ENCODE results near the gene DCAF10.
"Not testable (repeated sequence)": the region's sequence is repeated elsewhere in the genome, so short reads cannot be mapped to it uniquely, and the experiment has no call there.

The DCAF10 gene

DNA sequence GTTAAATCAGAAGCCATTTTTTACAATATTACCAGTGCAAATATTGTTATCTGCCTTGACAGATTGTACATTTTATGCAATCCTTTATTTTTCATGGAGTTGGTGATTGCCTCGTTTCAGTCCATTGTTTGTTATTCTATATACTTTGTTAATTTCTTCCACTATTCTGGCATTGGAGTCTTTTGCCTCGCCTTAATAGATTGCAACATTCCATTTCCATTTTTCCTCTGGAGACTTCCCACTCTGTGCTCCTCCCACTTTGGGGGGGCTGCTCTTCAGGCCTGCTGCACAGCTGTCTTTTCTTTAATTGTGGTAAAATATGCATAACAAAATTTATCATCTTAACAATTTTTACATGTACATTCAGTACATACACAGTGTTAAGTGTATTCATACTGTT, 4.4 kb upstream of the DCAF10 start:
- no peak for DNase-seq

DNA sequence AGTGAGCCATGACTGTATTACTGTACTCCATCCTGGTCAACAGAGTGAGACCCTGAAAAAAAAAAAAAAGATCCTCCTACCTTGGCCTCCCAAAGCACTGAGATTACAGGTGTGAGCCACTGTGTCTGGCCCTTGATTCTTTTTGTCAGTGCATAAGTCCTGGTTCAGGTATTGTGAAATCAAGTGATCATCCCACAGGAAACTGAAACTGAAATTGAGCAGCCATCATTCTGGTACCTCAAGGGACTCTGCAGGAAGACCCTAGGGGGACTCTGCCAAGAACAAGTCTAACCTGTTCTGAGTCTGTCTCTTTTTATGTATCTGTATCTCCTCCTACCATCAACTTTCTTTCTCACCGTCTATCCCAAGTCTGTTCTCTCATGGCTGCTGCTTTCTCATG, 1.9 kb upstream of the DCAF10 start:
- no peak for DNase-seq

DNA sequence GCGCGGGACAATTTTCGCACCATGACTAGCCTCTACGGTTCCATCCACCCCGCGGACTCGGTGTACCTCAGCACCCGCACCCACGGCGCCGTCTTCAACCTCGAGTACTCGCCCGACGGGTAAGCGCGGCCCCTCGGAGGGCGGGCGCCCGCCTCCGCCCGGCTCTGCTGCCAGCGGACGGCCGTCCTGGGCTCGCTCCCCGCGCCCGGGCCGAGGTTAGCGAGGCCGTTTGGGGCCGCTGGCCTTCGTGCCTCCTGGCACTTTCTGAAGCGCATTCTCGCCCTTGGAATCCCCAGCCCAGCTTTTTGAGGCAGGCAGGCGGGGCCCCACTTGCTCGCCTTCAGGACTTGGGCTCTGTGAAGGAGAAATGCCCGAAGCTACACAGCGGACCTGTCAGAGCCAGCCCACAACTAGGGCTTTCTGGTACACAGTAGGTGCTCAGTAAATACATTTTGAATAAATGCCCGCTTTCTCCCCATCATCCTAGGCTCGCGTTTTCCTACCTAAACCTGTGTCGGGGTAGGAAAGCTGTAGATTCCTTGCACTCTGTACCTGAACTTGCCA, 772 bp downstream of the DCAF10 start:
- peak in 1 of 2 experiments; percentile 70 for DNase-seq

DNA sequence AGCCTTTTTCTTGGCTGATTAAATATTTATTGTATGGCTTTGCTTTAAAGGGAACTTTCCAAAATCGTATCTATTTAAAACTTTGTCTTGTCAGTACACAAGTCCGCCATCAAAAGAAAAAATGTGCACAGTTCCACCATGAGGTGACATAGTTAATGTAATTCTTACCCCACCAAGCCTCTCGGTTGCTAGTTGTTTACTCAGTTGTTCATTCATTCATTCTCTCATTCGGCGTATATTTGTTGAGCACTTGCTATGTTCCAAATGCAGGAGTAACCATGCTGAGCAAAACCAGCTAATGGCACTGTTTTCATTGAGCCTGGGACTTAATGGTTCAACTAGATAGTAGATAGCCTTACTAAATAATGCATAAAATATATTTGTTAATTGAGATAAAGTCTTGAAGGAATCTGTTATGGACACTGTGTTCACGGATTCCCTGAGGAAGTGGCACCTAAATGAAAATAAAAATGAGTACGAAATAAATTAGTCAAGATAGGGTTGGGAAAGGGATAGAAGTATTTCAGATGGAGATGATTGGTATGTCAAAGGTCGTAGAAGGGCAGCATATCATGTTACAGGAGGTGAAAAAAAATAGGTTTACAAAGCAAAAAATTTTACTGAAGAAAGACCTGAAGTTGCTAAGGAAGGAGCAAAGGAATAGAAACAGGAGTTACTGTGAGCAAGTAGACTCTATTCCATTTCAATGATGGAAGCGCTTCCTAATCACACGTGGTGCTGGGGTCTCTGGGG, 1.5 kb downstream of the DCAF10 start:
- DNase-seq: no peak

DNA sequence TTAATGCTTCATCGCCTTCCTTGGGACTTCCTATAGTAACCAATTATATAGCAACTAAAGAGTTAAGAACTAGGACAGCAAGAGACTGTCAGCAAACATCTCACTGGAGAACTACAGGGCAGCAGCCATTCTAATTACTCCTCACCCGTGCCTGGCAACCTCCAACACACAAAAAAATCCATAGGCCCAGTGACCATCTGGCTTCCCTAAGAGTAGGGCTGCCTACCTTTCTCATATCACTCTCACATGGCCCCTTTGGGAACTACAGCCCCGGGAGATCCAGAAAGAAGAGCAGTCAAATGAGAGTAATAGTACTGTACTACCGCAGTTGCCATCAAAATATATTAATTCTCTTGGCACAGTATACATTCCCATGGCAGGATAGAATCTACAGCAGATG, 5.7 kb downstream of the DCAF10 start:
- DNase-seq: no peak

DNA sequence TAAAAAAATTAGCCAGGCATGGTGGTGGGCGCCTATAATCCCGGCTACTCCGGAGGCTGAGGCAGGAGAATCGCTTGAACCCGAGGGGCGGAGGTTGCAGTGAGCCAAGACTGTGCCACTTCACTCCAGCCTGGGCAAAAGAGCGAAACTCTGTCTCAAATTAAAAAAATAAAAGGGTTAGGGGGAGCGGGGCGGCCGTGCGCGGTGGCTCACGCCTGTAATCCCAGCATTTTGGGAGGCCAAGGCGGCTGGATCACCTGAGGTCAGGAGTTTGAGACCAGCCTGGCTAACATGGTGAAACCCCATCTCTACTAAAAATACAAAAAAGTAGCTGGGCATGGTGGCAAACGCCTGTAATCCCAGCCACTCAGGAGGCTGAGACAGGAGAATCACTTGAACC, 9.1 kb downstream of the DCAF10 start:
- DNase-seq: not testable (repeated sequence)

DNA sequence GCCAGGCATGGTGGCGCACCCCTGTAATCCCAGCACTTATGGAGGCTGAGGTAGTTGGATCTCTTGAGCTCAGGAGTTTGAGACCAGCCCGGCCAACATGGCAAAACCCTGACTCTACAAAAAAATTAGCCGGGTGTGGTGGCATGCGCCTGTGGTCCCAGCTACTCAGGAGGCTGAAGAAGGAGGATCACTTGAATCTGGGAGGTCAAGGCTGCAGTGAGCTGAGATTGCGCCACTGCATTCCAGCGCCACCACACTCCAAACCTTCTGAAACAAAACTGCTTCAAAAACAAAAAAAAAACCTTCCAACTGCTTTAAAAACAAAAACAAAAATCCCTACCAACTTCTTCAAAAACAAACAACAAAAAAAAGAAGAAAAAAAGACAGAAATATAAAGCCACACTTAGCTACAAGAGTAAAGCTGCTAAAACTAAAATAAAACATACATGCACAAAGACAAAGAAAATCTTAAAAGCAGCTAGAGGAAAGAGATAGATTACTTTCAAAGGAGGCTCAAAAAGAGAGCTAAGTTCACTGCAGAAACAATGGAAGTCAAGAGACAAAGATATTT, 11.4 kb downstream of the DCAF10 start:
- no peak for DNase-seq

DNA sequence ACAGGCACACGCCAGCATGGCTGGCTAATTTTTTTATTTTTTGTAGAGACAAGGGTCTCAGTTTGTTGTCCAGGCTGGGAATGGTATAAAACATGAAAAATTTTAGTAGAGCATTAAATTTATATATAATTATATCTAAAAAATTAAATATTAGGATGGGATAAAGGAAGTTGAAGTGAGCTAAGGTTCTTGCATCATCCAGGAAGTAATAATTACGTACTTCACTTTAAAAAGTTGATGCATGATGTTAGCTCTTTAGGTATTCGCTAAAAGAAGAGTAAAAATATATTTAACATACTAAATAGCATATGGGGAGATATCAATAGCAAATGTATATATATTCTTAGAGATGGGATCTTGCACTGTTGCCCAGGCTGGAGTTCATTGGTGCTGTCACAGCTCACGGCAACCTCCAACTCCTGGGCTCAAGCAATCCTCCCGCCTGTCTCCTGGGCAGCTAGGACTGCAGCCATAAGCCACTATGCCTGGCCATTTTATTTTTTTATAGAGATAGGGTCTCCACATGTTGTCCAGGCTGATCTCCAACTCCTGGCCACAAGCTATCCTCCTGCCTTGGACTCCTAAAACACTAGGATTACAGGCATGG, 12.3 kb downstream of the DCAF10 start:
- DNase-seq: no peak

DNA sequence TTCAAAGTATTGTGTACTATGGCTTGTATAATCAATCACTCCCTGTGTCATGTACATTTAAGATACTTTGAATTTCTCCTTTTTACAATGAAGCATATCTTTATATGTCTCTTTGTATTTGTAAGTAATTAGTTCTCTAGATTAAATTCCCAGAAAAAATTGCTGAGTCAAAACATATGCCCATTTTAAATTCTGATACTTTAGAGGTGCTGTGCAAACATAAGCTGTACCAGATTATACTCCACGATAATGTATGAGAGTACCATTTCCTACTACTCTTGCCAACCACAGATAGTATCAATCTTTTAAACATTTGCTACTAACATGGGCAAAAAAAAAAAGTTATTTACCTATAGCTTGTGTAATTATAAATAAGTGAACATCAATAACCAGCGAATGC, 18.3 kb downstream of the DCAF10 start:
- DNase-seq: no peak

DNA sequence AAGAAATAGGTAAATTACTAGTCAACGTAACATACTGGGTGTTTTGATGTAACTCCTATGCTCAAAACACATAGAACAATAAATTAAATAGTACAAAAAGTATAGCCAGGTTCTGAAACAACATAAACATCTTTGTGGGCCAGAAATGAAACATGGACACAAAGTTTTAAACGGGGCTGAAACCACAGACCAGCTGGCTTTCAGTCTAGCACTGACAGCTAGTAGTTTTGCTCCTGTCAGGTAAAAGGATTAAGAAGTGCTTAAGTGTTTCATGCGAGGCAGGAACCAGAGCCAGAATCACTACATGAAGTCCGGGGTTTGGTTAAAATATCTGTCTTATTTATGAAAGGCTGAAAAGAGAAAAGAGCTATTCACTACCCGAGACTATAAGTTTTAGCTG, 19.5 kb downstream of the DCAF10 start:
- no peak for DNase-seq

DNA sequence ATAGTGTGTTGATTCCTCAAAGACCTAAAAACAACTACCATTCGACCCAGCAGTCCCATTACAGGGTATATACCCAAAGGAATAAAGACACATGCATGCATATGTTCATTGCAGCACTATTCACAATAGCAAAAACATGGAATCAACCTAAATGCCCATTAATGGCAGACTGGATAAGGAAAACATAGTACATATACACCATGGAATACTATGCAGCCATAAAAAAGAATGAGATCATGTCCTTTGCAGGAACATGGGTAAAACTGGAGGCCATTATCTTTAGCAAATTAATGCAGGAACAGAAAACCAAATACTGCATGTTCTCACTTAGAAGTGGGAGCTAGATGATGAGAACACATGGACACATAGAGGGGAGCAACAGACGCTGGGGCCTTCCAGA, 24.6 kb downstream of the DCAF10 start:
- DNase-seq: not testable (repeated sequence)

DNA sequence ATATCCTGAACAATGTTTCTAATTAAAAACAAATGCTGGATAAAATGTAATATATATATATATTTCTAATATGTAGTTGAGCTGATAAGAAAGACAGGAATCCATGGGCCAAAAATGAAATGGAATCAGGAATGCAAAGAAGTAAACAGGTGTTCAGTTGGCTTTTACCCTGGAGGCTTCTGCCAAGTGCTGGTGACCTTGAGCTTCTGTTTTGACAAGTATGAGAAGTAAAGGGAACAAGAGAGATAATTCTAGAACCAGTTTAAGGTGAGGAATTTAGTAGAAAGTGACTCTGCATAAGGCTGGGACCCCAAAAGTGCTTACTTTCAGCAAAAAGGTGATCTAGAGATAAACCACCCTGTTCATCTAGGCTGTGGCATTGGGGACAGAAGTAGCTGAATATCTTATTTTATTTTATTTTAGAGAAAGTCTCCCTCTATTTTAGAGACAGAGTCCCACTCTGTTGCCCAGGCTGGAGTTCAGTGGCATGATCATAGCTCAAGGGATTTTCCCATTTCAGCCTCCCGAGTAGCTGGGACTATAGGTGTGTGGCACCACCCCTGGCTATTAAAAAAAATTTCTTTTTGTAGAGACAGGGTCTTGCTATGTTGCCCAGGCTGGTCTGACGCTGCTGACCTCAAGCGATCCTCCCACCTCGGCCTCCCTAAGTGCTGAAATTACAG, 27.0 kb downstream of the DCAF10 start:
- DNase-seq: no peak

DNA sequence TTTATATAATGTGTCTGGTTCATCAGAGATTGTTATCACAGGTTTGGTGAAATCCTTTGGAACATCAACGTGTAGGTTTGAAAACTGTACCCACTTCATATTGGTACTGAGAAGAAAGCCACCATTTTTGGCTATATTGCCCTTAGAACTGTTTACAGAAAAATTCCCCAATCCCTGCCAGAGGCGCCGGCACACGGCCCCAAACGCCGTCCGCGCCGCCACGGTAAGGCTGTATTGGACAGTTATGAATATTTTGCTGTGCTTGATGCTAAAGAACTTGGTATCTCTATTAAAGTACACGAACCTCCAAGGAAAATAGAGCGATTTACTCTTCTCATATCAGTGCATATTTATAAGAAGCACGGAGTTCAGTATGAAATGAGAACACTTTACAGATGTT, 35.2 kb downstream of the DCAF10 start:
- no peak for DNase-seq

DNA sequence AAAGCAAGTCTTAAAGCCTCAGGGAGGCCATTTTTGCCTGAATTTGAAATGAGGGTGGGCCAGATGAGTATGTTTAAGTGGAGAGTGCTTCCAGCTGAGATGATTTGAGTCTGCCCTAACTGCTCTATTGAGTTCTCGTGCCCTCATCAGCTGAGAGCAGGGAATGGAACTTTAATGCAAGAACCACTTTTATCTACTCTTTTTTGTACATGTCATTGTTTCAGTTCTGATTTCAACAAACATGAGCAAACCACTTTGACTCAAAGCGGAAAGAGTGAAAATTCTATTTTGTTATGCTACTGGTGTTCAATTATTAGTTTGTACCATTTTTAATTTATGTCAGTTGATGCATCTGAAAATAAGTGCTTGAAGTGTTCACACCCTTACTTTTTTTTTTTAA, 35.8 kb downstream of the DCAF10 start:
- no peak for DNase-seq

DNA sequence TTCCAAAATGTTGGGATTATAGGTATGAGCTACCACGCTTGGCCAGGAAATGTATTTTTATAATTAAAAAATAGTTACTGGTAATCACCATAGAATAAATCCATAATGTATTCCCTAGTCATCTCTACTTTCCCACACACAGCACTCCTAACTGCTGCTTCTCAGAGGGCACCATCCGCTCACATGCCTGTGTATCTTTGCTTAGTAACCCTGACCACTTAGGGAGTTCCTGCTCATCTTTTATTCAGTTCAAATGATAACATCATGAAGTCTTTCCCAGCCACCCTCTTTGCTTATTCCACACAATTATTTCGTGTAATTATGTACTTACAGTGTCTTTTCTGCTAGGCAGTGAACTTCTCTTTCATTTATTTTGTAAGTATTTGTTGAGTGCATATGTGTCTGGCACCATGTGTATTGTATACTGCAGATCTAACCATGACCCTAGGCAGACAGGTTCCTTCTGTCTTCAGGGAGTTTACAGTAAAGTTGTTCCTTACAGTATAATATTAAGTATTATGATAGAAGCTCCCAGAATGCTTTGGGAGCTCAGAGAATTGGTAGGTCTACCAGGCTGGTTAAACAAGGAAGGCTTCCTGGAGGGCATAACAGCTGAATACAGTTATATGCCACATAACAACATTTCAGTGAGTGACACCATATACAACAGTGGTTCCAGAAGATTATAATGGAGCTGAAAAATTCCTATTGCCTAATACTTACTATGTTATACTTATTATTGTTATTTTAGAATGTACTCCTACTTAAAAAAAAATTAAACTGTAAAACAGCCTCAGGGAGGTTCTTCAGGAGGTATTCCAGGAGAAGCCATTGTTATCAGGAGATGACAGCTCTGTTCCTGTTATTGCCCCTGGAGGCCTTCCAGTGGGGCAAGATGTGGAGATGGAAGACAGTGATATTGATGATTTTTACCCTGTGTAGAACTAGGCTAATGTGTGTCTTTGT, 39.2 kb downstream of the DCAF10 start:
- DNase-seq: no peak

DNA sequence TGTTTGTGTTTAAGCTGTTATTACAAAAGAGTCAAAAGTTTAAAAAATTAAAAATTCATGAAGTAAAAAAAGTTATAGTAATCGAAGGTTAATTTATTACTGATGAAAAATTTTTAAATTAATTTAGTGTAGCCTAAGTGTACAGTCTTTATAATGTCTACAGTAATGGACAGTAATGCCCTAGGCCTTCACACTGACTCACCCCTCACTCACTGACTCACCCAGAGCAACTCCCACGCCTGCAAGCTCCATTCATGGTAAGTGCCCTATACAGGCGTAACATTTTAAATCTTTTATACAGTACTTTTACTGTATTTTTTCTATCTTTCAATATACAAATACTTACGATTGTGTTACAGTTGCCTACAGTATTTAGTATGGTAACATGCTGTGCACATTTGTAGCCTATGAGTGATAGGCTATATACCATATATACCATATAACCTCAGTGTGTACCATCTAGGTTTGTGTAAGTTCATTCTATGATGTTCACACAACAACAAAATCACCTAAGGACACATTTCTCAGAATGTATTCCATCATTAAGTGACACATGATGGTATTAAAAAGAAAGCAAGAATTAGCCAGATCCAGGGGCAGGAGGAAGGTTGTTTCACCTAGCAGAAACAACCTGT, 40.1 kb downstream of the DCAF10 start:
- DNase-seq: no peak

DNA sequence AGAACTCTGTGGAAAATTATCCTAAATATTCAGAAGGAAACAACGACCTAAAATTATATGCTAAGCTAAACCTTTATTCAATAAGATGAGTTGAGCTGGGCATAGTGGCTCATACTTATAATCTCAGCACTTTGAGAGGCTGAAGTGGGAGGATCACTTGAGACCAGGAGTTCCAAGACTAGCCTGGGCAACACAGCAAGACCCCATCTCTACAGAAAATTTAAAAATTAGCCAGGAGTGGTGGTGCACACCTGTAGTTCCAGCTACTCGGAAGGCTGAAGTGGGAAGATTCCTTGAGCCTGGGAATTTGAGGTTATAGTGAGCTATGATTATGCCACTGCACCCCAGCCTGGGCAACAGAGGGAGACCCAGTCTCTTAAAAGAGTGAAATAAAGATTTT, 51.6 kb downstream of the DCAF10 start:
- DNase-seq: no peak

DNA sequence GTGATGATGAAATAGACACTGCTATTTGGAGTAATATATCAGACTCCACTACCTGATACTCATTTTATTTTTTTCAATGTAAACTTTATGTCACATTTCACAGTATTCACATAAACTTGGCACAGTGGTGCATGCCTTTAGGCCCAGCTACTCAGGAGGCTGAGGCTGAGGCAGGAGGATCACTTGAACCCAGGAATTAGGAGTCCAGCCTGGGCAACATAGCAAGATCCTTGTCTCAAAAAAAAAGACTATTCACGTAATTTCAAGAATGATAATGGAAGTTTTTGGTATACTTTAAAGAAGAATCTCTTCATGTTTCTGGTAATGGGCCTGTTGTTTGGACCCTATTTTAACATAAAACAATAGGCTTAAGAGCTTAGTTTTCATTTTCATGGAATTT, 56.0 kb downstream of the DCAF10 start:
- DNase-seq: no peak

DNA sequence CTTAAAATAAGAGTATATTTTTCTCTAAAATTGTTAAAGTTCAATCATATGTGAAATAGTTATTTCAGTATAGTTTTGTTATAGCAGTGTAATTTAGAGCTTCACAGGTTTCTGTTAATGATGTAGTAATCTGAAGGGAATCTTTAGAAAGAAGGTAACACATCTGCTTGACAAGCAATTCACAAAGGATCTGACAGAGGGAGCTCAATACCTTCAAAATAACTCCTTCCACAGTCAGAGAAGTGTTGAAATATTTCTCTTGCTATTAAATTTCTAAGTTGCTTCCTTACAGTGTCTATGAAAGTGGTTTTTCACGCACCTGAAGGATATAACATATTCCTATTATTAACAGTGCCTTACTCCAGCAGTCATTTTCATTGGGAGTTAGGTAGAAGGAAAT, 58.4 kb downstream of the DCAF10 start:
- peak in 1 of 2 experiments; percentile 0 for DNase-seq

DNA sequence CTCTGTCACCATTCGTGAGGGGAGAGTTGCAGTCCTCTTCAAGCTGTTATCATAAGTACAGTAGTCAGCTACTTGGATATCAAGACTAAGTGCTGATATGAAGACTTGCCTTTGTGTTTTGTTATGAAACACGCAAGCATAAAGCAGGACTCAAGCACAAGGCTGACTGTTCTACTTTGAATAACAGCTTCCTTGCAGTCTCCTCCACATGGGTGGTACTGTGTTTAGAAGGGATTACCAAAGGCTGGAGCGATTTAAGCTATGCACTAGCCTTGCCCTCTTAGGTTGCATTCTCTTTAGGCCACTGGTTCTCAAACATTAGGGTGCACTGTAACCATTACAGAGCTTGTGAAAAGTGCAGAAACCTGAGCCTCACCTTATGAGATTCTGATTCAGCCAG, 61.9 kb downstream of the DCAF10 start:
- no peak for DNase-seq

DNA sequence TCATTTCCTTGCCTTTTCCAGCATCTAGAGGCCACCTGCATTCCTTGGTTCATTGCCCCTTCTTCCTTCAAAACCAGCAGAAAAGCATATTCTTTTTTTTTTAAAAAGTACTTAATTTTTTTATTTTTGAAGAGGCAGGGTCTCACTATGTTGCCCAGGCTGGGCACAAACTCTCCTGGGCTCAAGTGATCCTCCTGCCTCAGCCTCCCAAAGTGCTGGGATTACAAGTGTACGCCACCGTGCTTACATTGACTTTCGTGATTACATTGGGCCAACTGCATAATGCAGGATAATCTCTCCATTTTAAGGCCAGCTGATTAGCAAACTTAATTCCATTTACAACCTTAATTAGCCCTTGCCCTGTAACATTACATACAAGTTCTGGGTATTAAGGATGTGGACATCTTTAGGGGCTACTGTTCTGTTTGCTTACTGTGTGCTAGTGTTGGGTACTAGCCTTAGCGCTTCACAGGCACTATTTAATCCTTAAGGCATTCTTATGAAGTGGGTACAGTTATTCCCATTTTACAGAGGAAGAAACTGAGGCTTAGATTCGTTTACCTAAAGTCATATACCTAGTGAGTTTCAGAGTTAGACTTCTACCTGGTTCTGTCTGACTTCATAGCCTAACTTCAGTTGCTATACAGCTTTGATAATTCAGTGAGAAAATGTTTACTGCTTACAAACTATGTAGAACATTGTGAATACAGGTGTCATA, 69.6 kb downstream of the DCAF10 start:
- DNase-seq: no peak

All from NCI-H526 (cell line).